HepG2 (cell line): ENCODE results near the gene PFKFB2. TPM values are rescaled to one million over a fixed set of nuclear protein-coding genes. Genes with fewer than 3 reads are reported as not detected.

ENCODE experiments used
- ATAC-seq: fragments of 200-7000 bp; cut with Tn5 transposase; 3 replicates; pipeline ENCODE4 v1.9.1; 2020; ENCODE audit warnings: mild to moderate bottlenecking, moderate library complexity
- BruUV-seq: library from RNA; stranded (reverse); fragments of 400-500 nt; replicated peaks from 2 replicates; lab custom pipeline; 2021; lab: Mats Ljungman, UMichigan
- CTCF ChIA-PET: fragments of 300-600 bp; formaldehyde crosslinking; extraction: SDS; loops from one replicate; lab custom pipeline; 2021; ENCODE audit warnings: low total read pairs, inconsistent platforms, low intra/inter-chr PET ratio; lab: Yijun Ruan, JAX
- POLR2A ChIA-PET: fragments of 350-600 bp; sonication (Branson Sonifier 250); formaldehyde crosslinking; loops from one replicate; lab custom pipeline; 2020; ENCODE audit warnings: antibody characterized with exemption, inconsistent platforms; lab: Yijun Ruan, JAX
- DNase-seq: peaks from one replicate; pipeline ENCODE4 v3.0.0-alpha.2; 2015; ENCODE audit warnings: low spot score
- FAIRE-seq: peaks from 3 replicates; lab custom pipeline; 2011; peaks lifted over from hg19 to GRCh38; lab: Jason Lieb, UNC
- H2AFZ ChIP-seq: one replicate; pipeline ENCODE4 v1.6.1; 2011; ENCODE audit warnings: low read length, inconsistent platforms
- H3K27ac ChIP-seq: fragments of 300-600 bp; 3 replicates; pipeline ENCODE4 v1.8.0; 2011; ENCODE audit warnings: mixed run types, mild to moderate bottlenecking, mixed read lengths, low read length, inconsistent platforms; ENCODE audit not compliant: insufficient read depth; ENCODE audit errors: extremely low read length
- H3K27me3 ChIP-seq, 2 experiments: fragments of 200-600 bp in 1 of 2; 2 replicates in 1 of 2; 3 replicates in 1 of 2; pipeline versions ENCODE4 v1.6.0 to v1.8.0; 2011; ENCODE audit warnings: low read length in 2 of 2, mild to moderate bottlenecking in 2 of 2, moderate library complexity in 2 of 2, inconsistent platforms in 1 of 2; ENCODE audit not compliant: insufficient read depth in 2 of 2, control insufficient read depth in 1 of 2
- H3K36me3 ChIP-seq, 2 experiments: fragments of 200-600 bp in 1 of 2; replicated peaks in 1 of 2; 2 replicates in 1 of 2; 3 replicates in 1 of 2; pipeline versions ENCODE4 v1.5.1 to v1.8.0; 2011; ENCODE audit warnings: low read length in 2 of 2, inconsistent platforms in 1 of 2; ENCODE audit not compliant: insufficient read depth in 2 of 2, control insufficient read depth in 1 of 2
- H3K4me1 ChIP-seq: 2 replicates; pipeline ENCODE4 v1.5.1; 2012; ENCODE audit warnings: low read length, inconsistent platforms; ENCODE audit not compliant: insufficient read depth
- H3K4me2 ChIP-seq: 2 replicates; pipeline ENCODE4 v1.6.0; 2011; ENCODE audit warnings: low read depth, low read length, inconsistent platforms
- H3K4me3 ChIP-seq, 3 experiments: fragments of 200-600 bp in 1 of 3; sonication (generic), shearing (Covaris generic) in 1 of 3; replicated peaks in 1 of 3; 2 replicates each; pipeline ENCODE4 v1.5.1; 2011 to 2016; ENCODE audit warnings: low read length in 3 of 3, inconsistent platforms in 2 of 3, low read depth in 2 of 3, mild to moderate bottlenecking in 2 of 3, control low read depth in 1 of 3, mixed read lengths in 1 of 3; ENCODE audit not compliant: insufficient read depth in 1 of 3
- H3K79me2 ChIP-seq: one replicate; pipeline ENCODE4 v1.6.1; 2011; ENCODE audit warnings: low read length, inconsistent platforms; ENCODE audit not compliant: insufficient read depth
- H3K9ac ChIP-seq: 2 replicates; pipeline ENCODE4 v1.6.0; 2011; ENCODE audit warnings: mild to moderate bottlenecking, low read depth, low read length, inconsistent platforms; ENCODE audit not compliant: insufficient read depth
- H3K9me3 ChIP-seq: 2 replicates; pipeline ENCODE4 v1.5.1; 2012; ENCODE audit warnings: mild to moderate bottlenecking, low read length
- H4K20me1 ChIP-seq: 2 replicates; pipeline ENCODE4 v1.6.0; 2011; ENCODE audit warnings: inconsistent platforms, mild to moderate bottlenecking, low read length, moderate library complexity; ENCODE audit not compliant: insufficient read depth
- ADNP ChIP-seq: sonication (generic); formaldehyde crosslinking; IDR thresholded peaks from 2 replicates; pipeline ENCODE4 v1.4.0; 2020; ENCODE audit warnings: missing genetic modification reagents
- AGO2 ChIP-seq: fragments of 200-400 bp; formaldehyde crosslinking; optimal IDR thresholded peaks from 2 replicates; pipeline ENCODE3; 2017; ENCODE audit warnings: mild to moderate bottlenecking, low read depth, low read length, moderate library complexity
- ARNT2 ChIP-seq: sonication (generic); formaldehyde crosslinking; IDR thresholded peaks from 2 replicates; pipeline ENCODE4 v1.8.0; 2022; ENCODE audit warnings: mild to moderate bottlenecking, low read depth, missing genetic modification reagents, moderate library complexity
- HIC2 ChIP-seq: sonication (generic); formaldehyde crosslinking; IDR thresholded peaks from 2 replicates; pipeline ENCODE4 v1.9.0; 2022; ENCODE audit warnings: low read depth, missing genetic modification reagents
- PAF1 ChIP-seq: IDR thresholded peaks from 2 replicates; pipeline ENCODE4 v1.6.1; 2016; ENCODE audit warnings: missing genetic modification reagents, missing compliant biosample characterization
- POGZ ChIP-seq: sonication (generic); formaldehyde crosslinking; IDR thresholded peaks from 2 replicates; pipeline ENCODE4 v1.4.0; 2020; ENCODE audit warnings: mild to moderate bottlenecking, missing genetic modification reagents
- RARG ChIP-seq: sonication (generic); formaldehyde crosslinking; IDR thresholded peaks from 2 replicates; pipeline ENCODE4 v1.4.0; 2020; ENCODE audit warnings: low read depth, mild to moderate bottlenecking, missing genetic modification reagents
- SP2 ChIP-seq: sonication (generic); formaldehyde crosslinking; IDR thresholded peaks from 2 replicates; pipeline ENCODE4 v1.5.1; 2020; ENCODE audit warnings: mild to moderate bottlenecking, missing genetic modification reagents
- STAT5B ChIP-seq: sonication (generic); formaldehyde crosslinking; IDR thresholded peaks from 2 replicates; pipeline ENCODE4 v1.4.0; 2020; ENCODE audit warnings: missing genetic modification reagents
- XRCC5 ChIP-seq: fragments of 200-400 bp; formaldehyde crosslinking; optimal IDR thresholded peaks from 2 replicates; pipeline ENCODE3; 2017; ENCODE audit warnings: mild to moderate bottlenecking, low read length
- ZBTB8A ChIP-seq: sonication (generic); formaldehyde crosslinking; IDR thresholded peaks from 2 replicates; pipeline ENCODE4 v1.4.0; 2020; ENCODE audit warnings: mild to moderate bottlenecking, low read depth, missing genetic modification reagents, borderline replicate concordance
- ZNF263 ChIP-seq: sonication (generic); formaldehyde crosslinking; IDR thresholded peaks from 2 replicates; pipeline ENCODE4 v1.4.0; 2020; ENCODE audit warnings: missing genetic modification reagents
- ZNF3 ChIP-seq: IDR thresholded peaks from 2 replicates; pipeline ENCODE4 v1.7.0; 2017; ENCODE audit warnings: inconsistent platforms
- ZNF326 ChIP-seq: sonication (generic); formaldehyde crosslinking; IDR thresholded peaks from 2 replicates; pipeline ENCODE4 v1.4.0; 2020; ENCODE audit warnings: missing genetic modification reagents, borderline replicate concordance
- ZNF431 ChIP-seq: sonication (generic); formaldehyde crosslinking; IDR thresholded peaks from 2 replicates; pipeline ENCODE4 v1.9.0; 2022; ENCODE audit warnings: missing genetic modification reagents, low read depth, mild to moderate bottlenecking, borderline replicate concordance
- WGBS: methylation state at CpG from one replicate; pipeline ENCODE4 v1.1.6; 2017; ENCODE audit warnings: low lambda C conversion rate; 5-methylcytosine and 5-hydroxymethylcytosine counted together
- in situ Hi-C: cut with HindIII; loops from 2 replicates; pipeline ENCODE4 v1.10.0; 2017; ENCODE audit warnings: low pct_unique_long_range_greater_than_20kb; ENCODE audit not compliant: extremely low pct_ligation_motif_present
- intact Hi-C: fragments of 100-400 bp; cut with micrococcal nuclease; formaldehyde crosslinking; loops from one replicate; pipeline ENCODE4 v1.10.0; 2022; ENCODE audit not compliant: unreplicated experiment
- polyA plus RNA-seq, 8 experiments: library from polyadenylated mRNA; depleted of rRNA in 3 of 8; stranded (reverse) in 7 of 8; unstranded in 1 of 8; fragments of >200 nt; fragmentation: Illumina TruSeq in 4 of 8; extraction: Trizol in 4 of 8; gene quantifications; 2 replicates each; pipeline versions ENCODE4 v1.2.1 to v1.2.3, GENCODE V29; 2011 to 2016; ENCODE audit warnings: low read depth in 4 of 8, missing spikeins in 1 of 8, mixed read lengths in 1 of 8; ENCODE audit not compliant: insufficient read depth in 1 of 8
- total RNA-seq, 5 experiments: library from RNA; depleted of rRNA; stranded (reverse); fragments of >200 nt; fragmentation: Illumina TruSeq; extraction: Trizol; gene quantifications; 2 replicates each; pipeline ENCODE4 v1.2.3, GENCODE V29; 2016; ENCODE audit warnings: low read depth in 1 of 5

PFKFB2 gene
- total and polyA plus RNA-seq, 2 of the 13 experiments (the other 11 are each of a cell fraction or from before 2014, with no cell fraction given), result 4.6 to 10.6 TPM

GRCh38 chr1:207019161-207019560, 33.9 kb upstream of the PFKFB2 start (continued):
- TF ChIP-seq HIC2 (CRISPR knock-in tag) (no peak), STAT5B (no peak), AGO2 (no peak), ZBTB8A (CRISPR knock-in tag) (no peak), SP2 (CRISPR knock-in tag) (no peak), ZNF263 (no peak), RARG (no peak)

- H2AFZ ChIP-seq, result no peak overlapping the region
- H4K20me1 ChIP-seq, result no peaks in the 10 kb centered on the region
- in situ Hi-C loops (no loop called here), intact Hi-C loops (no loop called here)
- no peak overlapping the region for H3K4me3 ChIP-seq
- TF ChIP-seq ARNT2 (CRISPR knock-in tag) (no peak), POGZ (CRISPR knock-in tag) (no peak), ZNF3 (no peak), PAF1 (CRISPR knock-in tag) (no peak), ZNF326 (CRISPR knock-in tag) (no peak), XRCC5 (no peak), ZNF431 (CRISPR knock-in tag) (no peak), ADNP (no peak)
- H3K27ac ChIP-seq, result no peak overlapping the region
- no peak overlapping the region for H3K9ac ChIP-seq
- CTCF ChIA-PET, result no interaction called here
- WGBS, result 23% methylated on average over 2 of the region's 2 CpGs
- peaks cover 61% of the 10 kb centered on the region for H3K4me1 ChIP-seq
- H3K4me2 ChIP-seq, result no peak overlapping the region
- H3K79me2 ChIP-seq, result no peaks in the 10 kb centered on the region
- no peaks in the 10 kb centered on the region for H3K36me3 ChIP-seq
- TSS peak; percentile 43 for BruUV-seq
- H3K9me3 ChIP-seq, result no peaks in the 10 kb centered on the region
- POLR2A ChIA-PET, result interaction anchor here (0.8 to 1.5 kb wide), 2 partner anchors 10 to 15 kb away, joined by 3 read pairs; no protein-coding TSS in a partner anchor
- FAIRE-seq (no peak), DNase-seq (no peak), ATAC-seq (no peak)
- no peaks in the 10 kb centered on the region for H3K27me3 ChIP-seq
Measured at GRCh38 chr1:207019661-207020060, 33.4 kb upstream of the PFKFB2 start.
